GM18951 (cell line): Measurements from ENCODE around the gene CST11.

ENCODE experiments used
- POLR2A ChIP-seq: IDR thresholded peaks from 4 replicates; pipeline ENCODE4 v1.6.1; 2011; ENCODE audit warnings: mild to moderate bottlenecking; ENCODE audit not compliant: insufficient read length, insufficient read depth; ENCODE audit errors: extremely low read depth
- in situ Hi-C: fragments of 300-500 bp; cut with MboI; formaldehyde crosslinking; loops from one replicate; pipeline ENCODE4 v1.12.0; 2022; ENCODE audit warnings: low sequenced_read_pairs, mixed read lengths, inconsistent platforms; ENCODE audit not compliant: unreplicated experiment

CST11 gene

DNA sequence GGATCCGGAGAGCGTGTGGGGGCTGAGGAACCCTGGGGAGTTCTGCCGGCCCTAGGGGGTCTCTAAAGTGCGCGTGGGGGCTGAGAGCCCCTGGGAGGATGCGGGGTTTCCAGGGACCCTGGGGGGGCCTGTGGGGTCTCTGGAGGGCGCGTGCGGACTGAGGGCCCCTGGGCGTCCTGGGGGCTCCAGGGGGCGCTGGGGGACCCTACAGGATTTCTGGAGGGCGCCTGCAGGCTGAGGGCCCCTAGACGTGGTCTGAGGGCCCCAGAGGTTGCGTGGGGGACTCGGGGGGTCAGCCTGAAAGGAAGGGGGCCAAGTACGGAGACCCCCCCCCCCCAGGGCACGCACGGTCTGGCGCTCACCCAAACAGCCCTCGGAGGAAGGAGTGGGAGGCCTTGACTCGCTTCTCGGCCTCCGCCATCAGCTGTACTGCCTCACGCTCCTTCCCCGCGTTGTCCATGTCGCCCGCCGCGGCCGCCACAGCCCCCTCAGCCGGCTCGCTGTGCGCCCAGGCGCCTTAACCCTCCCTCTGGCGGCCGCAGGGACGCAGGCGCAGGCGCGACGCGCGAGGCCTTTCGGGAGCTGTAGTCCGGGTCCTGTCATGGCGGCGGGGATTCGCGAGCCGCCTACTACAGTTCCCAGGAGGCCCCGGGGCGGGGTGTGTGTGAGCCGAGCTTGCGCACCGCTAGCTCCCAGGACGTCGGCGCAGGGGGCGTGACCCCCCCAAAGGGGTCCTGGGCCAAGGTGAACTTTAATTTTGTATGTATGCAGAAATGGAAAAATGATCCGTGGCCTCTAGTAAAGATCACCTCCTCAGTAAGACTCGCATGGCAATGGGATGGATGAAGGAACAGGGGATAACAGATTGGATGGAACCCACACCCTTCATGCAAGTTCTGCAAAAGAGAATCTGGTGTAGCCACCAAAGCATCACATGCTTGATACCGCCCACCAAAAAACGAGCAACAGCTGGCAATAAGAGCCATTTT is 31.4 kb downstream of the CST11 start, which contains the start of gene NAPB:
NAPB (minus strand) TSS at position 546 of the 989 bp plus-strand sequence; CDS start at position 460, 86 bp downstream.
- in situ Hi-C loops = no loop called here
- TF ChIP-seq POLR2A = peak; percentile 81

DNA sequence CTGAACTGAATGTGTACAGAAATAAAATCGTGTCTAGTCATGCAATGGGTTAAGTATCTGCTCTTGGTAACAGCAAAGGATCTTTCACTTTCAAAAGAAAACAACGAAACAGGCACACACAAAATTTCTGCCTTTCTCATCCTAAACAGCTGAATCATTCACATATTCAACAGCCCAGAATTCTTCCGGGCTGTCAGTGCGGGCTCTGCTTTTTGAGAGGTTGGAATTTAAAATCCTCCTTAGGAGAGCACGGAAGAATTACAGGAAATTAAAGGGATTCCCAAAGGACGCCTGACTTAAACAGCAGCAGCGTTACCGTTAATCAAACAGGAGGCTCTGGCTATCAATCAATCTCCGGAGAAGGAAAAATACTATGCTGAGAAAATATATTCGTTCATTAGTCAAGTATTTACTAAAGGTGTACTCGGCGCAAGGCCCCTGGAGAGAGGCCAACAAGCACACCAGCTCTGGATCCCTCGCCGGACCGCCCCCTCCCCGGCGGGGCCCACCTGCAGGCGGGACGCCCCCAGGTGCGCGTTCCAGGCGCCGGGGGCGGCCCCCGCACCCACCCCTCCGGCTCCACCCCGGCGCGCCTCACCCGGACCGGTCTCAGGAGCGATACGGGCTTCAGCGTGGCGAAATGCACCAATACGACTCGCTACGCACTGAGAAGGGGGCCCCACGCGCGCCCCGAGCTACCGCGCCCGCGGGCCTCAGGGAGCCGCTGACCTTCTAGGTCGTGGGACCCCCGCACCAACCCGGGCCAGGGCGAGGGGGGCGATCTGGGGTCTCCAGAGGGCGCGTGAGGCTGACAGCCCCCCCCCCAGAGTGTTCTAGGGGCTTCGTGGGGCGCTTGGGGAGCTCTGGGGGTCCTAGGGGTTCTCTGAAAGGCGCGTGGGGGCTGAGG is 32.4 kb downstream of the CST11 start:
- no peak for TF ChIP-seq POLR2A
- in situ Hi-C loops = no loop called here

DNA sequence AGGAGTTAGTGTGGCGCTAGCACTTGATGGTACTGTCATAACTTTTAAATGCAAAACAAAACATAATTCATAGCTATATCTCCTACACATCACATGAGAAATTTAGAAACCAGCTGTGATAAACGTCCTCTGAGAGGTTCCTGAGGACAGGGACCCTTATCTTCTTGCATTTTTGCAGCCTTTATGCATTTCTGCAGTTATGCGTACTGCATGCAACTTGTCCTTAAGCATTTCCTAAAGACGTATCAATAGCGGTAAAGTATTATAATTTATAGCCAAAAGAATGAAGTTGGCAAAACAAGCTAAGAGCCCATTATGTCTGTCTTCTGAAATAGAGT is 33.0 kb downstream of the CST11 start:
- in situ Hi-C loops = no loop called here
- no peak for TF ChIP-seq POLR2A

DNA sequence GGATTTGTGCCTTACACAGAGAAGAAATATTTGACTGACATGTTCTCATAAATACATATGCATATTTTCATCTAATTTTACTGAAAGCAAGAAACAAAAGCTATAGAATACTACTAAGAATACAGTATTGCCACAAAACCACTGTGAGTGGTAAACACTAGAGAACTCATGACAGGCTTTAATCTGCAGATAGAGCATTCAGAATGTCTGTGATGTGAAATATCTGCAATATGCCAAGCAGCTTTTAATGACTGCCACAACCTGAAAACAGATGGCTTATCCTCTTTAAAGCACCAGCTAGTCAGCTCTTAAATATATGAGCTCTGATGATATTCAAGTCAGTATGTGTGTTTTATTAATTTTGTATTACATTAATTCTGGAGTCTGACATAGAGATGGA is 34.8 kb downstream of the CST11 start:
- in situ Hi-C loops = no loop called here
- no peak for TF ChIP-seq POLR2A

DNA sequence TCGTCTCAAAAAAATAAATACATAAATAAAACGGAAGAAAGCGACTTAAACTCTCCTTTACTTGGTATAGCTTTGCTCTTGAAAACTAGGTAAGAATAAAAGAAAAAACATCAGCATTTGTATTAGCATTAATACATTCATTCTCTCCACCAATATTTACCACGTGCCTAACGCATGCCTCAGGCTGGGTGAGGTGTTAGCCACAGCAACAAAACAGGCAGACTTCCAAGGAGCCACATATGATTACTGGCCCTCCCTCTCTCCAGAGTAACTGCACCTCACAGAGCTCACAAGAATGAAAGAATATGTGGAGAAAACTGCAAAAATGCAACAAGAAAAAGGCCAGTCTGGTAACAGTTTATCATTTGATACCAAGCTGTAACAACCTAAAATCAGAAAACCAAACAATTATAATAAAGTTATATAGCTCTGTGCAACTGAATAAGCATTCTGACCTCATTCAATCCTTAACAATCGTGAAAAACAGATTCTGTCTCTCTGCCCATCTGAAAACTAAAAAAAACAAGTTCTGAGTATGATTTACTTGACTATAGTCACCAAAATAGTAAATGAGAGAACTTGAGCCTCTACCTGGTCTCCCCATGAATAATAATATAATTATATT is 36.6 kb downstream of the CST11 start:
- no peak for TF ChIP-seq POLR2A
- in situ Hi-C loops = no loop called here

DNA sequence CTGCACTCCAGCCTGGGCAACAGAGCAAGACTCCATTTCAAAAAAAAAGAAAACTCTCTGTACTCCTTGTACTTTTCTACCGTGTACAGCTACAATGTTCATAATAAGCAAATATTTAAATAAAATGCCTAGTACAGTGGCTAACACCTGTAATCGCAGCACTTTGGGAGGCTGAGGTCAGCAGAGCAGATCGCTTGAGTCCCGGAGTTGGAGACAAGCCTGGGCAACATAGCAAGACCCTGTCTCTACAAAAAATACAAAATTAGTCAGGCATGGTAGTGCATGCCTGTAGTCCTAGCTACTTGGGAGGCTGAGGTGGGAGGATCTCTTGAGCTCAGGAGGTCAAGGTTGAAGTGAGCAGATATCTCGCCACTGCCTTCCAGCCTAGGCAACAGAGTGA is 37.1 kb downstream of the CST11 start:
- no peak for TF ChIP-seq POLR2A
- in situ Hi-C loops = no loop called here

DNA sequence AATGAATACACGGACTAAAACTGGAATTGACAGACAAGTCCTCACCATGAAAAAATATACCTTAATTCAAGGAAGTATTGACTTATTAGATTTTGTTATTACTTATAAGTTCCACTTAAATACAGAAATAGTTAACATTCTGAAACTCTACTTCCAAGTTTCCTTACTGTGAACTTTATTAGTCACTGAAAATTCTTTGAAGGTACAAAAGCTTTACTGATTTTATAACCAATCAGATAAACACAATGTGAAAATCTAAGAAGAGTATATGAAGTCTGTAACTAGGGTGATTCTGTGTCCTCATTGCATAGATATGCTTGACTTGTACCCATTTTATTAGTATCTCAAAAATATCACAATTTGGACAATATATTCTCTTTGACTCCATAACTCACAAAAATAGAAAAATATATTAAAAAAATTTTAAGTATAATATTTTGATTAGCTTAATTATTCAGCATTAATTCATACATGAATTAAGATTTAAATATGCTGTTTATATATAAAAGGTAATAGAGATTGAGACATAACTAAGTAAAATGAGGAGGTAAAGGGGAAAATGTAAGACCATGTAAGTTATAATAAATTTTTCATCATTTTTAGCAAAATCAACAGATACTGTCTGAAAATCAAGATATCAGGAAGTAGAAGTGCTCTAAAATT is 38.0 kb downstream of the CST11 start:
- no peak for TF ChIP-seq POLR2A
- in situ Hi-C loops = no loop called here

DNA sequence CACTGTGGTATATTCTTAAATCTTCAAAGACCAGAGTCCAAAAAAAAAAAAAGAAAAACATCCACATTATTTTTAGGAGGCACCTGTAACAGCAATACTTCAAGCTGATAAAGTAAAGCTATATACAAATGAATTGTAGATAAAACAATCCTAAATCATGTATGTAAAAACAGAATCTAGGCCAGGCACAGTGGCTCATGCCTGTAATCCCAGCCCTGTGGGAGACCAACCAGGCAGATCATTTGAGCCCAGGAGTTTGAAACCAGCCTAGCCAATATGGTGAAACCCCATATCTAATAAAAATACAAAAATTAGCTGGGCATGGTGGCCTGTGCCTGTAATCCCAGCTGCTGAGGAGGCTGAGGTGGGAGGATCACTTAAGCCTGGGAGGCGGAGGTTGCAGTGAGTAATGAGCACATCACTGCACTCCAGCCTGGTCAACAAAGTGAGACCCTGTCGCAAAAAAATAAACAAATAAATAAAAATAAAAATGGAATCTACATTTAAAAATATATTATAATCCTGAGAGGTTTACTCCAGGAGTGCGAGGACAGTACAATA is 38.7 kb downstream of the CST11 start:
- no peak for TF ChIP-seq POLR2A
- in situ Hi-C loops = no loop called here

DNA sequence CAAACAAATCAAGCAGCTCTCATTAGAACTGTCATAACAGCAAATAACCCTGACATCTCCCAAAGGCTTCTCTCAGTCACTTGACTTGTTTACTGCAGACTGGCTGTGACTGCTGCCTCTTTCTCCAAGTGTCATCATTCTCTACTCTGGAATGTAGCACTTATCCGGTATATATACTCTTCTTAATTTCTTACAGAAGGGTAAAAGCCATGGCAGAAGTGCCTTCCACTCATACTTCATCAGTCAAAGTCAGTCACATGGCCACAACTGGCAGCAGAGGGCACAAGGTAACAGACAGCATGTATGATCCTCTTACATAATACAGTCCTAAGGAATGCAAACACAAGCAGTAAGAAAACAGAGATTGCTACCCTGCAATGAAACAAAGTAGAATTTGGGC is 40.6 kb downstream of the CST11 start:
- TF ChIP-seq POLR2A = no peak
- in situ Hi-C loops = no loop called here

DNA sequence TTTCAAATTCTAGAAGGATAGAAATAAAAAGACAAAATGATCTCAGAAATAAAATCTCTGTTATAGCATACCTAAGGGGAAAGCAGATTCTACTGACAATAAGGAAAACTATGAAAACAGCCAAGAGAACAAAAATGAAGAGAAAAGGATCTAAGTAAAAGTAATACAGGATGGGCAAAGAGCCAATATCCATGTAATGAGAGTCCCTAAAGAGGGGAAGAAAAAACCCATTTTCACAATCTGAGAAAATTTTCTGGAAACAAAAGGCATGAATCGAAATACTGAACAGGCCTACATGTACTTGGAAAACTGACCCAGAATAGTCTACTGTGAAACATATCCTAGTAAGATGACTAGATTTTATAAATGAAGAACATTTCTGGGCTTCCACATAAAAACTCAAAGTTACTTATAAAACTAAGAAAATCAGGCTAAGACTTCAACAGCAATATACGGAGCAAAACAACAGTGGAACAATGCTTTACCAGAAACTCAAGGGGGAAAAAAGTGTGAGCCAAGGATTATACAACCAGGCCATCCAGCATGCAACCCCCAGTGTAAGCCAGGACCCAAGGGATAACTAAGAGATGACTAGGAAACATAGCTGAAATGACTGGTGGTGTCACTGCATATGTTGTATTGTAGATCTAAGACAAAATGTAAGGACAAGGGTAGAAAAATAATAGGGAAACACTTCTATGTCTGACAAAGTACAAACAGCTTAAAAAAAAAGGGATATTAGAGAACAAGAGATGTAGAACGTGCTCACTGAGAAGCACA is 41.6 kb downstream of the CST11 start:
- in situ Hi-C loops = no loop called here
- TF ChIP-seq POLR2A = no peak

DNA sequence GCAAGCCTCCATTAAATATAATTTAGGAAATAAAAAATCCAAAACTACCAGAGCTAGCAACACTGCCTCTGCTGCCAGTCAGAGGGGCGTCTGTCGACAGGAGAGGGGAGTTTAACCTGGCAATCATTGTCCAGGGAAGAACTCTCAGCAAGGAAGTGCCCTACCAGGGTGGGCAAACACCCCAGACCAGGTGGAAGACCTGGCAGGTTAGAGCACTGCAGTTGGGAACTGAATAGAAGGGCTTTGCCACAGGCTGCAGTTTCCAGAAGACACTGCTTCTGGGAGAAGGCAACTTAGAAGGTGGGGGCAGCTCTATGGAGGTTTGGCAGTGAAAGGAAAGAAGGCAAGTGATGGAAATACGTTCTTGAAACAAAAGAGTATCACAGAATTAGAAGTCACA is 42.9 kb downstream of the CST11 start:
- no peak for TF ChIP-seq POLR2A
- in situ Hi-C loops = no loop called here

DNA sequence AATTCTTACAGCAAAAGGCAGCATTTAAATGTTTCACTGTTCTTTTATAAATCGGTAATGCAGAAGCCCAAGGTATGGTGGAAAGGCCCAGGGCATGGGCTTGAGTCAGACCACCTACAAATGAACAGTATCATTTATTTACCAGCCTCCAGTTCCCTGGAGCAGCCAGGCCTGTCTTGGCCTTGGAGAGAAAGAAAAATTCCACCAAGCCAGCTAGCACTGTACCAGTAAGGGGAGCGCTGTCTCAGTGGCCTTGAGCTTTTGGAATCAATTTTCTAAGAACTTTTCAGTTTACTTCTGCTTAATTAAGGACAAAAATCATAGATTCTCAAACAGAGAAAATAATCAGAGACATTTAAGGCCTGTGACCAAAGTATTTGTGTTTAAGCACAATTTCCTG is 43.7 kb downstream of the CST11 start:
- in situ Hi-C loops = no loop called here
- TF ChIP-seq POLR2A = no peak
